NCI-H526 (cell line): ENCODE measurements around the gene MIX23.

Experiments used
- DNase-seq, 2 experiments: peaks; one replicate each; lab custom pipeline; 2025; lab: John Stamatoyannopoulos, UW

Gene MIX23

DNA sequence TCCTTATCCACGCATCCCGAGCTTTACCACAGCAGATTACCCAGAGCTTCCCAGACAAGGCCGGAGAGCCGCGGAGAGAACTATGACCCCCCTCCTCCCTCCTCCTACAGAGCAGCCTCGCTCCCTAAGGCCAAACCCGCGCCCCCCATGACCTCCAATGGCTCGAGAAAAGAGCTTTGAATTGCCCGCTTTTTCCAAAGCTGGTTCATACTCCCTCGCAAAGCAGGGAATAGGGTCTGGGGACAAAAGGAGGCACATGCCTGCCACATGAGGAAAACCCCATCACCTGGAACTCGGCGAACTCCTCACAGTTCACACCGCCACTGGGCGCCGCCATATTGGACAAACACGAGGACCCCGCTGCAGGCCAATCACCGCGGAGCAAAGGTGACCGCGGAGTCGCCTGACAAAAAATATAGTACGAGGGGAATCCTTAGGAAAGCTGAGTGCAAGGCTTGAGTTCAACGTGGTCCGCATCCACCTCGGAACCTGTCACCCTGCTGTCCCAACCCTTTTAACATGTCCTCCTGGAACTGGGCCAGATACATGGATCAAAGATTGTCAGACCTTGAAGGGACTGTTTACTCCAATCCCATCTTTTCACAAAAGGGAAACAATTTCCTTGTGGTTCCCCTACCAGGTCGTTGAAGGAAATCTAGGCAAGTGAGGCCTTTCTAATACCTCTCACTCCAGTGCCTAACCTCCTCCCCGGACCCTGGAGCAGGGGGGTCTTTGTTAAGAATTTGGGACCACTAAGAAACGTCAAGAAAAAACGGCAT is at the start of gene MIX23:
Gene MIX23, minus strand, starts transcription at position 344 of the 779 bp plus-strand sequence. Its CDS starts 7 bp downstream, at position 337.
- DNase-seq, result peak; percentile 87 to 96

DNA sequence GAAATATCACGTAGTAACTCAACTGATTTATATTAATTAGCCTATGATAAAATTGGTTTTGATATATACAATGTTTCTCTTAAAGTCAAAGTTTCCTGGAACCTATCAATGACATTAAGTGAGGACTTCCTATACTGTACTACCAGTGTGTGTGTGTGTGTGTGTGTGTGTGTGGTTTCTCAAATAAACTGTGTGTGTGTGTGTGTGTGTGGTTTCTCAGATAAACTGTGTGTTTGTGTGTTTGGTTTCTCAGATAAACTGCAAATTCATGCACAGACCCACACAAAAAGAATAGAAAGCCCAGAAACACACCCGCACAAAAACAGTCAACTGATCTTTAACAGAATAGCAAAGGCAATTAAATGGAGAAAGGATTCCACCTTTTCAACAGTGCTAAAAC is 47.3 kb upstream of the MIX23 start:
- no peak for DNase-seq

DNA sequence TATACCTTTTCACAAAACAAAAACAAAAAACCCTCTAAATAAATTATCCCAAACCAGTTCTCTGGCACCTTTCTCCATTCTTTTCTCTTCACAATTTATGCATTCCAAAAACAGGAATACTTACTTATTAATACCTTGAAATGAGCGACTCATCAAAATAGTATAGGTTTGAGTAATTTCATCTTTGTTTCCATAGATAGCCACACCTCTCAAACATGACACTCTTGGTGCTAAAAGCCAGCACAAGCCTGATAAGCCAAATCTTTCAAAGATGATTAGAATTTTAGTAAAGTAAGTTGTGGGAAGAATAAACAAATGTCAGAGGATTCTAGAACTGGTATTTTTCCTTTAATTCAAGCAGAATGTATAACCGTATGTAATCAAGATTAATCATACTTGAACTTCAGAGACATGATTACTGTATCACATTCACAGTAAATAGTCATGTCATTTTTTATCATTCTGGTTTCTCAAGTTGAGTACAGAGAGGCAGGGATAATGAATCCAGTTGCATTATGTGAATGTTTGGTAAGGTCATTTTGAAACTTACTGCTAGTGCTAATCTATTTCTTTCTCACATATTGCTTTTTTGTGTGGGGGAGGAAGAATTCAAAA is 44.9 kb upstream of the MIX23 start:
- no peak for DNase-seq

DNA sequence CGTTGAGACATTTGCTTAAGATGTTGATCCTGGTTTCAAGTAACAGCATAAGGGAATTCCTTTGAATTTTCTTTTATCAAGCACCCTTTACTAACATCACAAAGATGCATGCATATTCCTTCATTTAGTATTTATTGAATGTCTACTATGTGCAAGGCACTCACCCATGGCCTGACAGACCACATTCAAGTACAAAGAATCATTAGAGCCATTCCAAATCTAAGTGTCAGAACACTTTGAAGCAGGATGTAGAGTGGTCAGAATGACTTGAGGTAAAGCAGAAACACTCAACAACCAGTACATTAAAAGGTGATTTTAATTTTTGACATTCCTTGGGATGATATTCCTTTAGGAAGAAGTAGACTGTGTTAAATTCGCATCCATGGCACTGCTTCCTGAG is 38.8 kb upstream of the MIX23 start:
- no peak for DNase-seq

DNA sequence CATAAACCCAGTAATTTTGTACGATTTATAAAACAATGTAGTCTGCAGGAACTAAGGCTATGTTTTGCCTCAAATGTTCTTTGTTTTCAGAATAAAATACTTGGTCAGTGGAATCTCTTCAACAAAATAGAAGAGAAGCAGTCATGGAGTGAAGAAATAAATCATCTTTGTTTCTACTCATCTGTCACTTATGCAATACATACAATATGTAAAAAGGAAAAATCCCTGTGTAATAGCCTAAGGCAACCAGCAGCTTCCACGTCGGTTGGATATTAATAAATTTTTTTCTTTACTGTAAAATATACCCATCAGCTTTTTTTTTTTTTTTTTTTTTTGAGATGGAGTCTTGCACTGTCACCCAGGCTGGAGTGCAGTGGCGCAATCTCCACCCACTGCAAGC is 38.1 kb upstream of the MIX23 start:
- no peak for DNase-seq

DNA sequence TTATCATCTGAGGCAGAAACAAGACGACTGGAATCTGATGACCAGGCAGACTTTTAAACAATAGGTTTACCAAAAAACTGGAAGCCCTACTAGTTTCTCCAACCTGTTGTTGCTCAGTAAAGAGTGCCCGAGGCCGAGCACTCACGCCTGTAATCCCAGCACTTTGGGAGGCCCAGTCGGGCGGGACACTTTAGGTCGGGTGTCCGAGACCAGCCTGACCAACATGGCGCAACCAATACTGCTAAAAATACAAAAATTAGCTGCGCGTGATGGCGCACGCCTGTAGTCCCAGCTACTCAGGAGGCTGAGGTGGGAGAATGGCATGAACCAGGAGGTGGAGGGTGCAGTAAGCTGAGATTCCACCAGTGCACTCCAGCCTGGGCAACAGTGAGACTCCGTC is 33.9 kb upstream of the MIX23 start:
- DNase-seq, result no peak

DNA sequence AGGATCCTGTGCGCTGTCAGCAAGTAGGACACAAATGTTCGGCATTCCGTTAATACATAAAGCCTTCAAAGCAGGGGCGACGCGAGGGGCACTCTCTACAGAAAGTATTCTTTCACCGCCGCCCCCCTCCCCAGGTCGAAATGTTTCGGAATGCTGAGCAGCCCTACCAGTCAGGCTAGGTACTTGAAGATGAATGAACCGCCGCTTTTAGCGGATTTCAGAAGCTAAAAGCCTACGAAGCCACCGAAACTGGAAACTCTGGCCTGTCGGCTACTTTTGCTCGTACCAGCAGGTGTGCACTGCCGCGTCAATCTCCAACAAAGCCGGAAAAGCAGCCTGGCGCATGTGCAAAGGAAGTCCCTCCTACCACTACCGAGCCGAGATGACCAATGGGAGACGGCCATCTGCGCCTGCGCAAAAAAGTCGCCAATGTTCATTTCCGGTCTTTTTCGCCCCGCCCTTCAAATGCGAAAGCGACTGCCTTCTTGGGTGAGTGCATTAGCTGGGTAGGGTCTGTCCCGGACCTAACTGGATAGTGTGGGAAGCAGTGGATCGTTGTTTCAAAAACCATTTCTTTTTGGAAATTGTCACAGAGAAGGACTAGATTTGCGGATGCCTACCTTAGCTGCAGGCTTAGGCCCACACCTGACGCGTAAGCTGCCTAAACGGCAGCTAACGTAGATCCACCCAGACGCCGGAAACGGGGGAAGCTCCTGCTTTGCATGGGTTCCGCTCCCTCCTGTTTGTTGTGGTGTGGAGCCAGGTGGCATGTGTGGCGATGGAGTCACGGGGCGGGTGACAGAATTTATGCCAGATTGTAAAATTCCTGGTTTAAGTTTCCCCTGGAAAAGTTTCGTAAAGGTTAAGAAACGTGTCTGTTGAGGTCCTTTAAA is 33.0 kb upstream of the MIX23 start, which contains the start of gene WDR5B:
Gene WDR5B, minus strand, starts transcription at position 301 of the 893 bp plus-strand sequence. CDS start 534 bp downstream, outside the sequence.
- DNase-seq, result no peak

DNA sequence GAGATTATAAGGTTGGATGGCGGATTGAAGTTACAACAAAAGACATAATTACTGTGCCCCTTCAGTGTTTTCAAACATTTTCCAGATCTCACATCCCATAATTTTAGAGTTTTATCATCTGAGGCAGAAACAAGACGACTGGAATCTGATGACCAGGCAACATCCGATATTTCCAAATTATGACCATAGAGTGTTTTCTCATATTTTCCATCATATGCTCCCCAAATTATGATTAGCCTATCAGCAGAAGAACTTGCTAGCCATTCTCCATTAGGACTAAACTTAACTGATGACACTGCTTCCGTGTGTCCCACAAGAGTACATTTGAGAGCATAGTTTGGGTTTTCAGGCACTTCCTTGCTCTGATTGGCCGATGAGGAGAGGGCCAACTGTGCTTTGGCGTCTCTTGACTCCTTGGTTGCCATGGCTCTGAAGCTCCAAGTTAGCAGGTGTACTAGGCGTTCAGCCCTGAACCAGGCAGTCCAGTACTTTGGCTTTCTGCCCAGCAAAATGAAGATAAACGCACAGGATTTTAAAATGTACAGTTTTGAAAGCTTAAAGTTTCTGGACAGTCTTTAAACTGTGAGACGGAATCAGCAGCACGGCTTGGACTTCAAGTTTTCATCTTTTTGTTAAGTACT is 32.2 kb upstream of the MIX23 start:
- no peak for DNase-seq

DNA sequence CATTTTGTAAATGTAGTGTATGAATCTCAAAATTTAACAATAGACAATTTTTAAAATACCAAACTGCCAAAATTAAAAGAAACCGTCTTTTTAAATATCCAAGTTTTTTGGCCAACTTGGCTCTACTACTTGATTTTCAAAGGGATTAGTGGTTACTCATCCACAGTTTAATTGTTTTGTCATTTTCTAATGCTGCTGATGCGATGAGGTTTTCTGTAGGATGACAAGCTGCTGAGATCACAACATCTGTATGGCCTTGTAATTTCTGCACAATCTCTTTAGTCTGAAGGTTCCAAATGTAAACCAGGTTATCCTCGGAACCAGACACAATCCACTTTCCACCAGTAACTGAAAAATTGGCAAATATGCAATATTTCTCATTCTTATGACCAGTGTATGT is 31.4 kb upstream of the MIX23 start:
- no peak for DNase-seq

DNA sequence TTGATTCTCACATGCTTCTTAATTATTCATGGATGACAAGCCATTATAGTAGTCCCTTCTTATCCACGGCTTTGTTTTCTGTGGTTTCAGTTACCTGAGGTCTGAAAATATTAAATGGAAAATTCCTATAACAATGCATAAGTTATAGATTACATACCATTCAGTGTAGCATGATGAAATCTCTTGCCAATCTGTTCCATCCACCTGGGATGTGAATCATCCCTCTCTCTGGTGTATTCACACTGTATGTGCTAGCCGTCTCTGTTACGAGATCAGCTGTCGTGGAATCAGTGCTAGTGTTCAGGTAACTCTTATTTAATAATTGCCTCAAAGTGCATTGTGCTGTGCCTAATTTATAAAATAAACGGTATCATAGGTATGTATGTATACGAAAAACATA is 27.6 kb upstream of the MIX23 start:
- DNase-seq, result no peak

DNA sequence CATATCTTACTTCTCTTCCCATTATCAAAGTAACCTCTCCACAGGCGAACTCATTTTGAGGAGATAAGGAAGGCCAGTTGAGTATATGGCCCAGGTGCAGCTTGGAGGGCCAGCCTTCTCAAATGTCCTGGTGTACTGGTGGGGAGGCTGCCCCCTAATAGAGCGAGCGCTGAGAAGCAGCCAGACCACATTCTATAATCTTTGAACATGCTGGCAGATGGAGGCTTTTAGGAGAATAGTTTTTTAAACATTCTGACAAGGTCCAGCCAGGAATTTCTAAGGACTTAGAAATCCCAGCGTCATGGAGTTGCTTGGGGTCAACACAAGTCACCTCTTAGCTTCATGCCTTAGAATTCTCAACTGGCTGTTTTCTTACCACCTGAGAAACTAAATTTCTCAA is 27.1 kb upstream of the MIX23 start:
- no peak for DNase-seq

DNA sequence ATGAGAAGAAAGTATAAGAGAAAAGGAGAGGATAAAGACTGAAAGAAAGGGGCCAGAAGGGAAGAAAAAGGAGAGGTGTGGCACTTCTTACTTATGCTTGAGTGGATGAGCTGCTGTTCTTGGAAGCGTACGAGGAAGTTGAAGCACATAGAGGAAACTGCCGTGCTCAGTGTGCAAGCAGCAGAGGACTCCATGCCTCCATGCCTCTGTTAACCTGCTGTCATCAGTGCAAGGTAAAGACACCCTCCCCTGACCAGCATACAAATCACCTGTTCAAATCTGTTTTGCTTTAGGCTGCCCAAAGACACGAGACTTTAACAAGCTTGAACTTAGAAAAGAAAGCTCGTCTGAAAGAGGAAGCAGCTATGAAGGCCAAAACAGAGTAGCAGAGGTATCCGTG is 26.4 kb upstream of the MIX23 start:
- DNase-seq, result no peak

DNA sequence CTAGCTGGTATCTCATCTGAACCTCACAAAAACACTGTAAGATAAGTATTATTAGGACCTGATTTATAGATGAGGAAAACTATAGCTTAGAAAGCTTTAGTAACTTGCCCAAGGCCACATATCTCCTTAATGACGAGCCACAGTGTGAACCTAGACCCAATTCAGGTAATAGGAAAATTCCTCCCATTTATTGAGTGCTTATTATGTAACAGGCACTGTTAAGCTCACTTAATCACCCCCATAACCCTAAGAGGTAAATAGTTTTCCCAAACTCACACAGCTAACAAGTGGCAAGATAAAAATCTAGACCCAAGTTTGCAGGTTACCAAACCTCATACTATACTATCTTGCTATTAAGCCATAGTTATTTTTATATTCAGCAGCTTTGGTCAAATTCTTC is 24.9 kb upstream of the MIX23 start:
- no peak for DNase-seq

DNA sequence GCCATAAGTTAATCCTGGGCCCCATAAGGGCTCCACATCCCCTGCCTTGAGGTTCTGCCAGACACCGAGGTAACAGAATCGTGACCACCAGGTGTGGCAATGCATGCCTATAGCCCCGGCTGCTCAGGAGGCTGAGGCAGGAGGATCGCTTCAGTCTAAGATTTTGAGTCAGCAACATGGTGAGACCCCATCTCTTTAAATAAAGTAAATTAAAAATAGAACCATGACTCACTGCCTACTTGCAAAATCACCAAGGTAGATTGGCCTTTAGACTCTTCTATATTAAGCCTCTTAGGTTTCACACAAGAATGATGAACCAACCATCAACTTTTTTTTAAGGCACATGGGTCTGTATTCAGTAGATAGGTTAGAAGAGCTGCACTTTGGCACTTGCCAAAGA is 23.2 kb upstream of the MIX23 start:
- DNase-seq, result no peak

DNA sequence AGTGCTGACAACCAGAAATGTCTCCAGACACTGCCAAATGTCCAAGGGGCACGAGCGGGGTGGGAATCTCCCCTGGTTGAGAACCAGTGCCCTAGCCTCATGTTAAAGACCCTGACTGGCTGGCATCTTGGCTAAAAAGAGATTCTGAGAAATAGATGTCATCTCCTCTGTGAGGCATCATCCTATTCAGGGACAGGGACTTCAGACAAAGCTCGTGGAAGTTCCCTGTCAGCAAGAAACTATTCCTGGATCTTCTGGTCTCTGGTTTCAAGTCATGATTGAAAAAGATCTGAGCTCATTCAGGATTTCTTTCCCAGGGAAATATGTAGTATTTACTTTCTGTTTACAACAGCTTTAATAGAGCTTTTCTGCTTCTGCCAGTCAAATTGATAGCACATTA is 22.0 kb upstream of the MIX23 start:
- no peak for DNase-seq

DNA sequence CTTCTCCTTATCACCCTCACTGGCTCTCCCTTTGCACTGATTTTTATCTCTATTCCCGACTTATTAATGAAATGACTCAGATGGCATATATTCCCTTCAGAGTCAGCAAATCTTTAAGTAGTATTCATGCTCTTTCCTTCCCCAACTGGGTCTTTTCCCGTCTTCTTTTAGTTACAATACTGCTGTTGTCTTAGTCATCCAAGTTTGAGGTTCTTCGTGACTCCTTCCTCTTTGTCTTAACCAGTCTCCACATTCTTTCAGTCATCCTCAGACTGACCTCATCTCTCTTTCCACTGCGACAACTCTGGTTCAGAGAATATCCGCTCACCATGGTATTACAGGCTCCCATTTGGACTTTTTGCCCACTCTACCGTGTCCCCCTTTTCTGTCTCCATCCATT is 20.5 kb upstream of the MIX23 start:
- DNase-seq, result no peak

DNA sequence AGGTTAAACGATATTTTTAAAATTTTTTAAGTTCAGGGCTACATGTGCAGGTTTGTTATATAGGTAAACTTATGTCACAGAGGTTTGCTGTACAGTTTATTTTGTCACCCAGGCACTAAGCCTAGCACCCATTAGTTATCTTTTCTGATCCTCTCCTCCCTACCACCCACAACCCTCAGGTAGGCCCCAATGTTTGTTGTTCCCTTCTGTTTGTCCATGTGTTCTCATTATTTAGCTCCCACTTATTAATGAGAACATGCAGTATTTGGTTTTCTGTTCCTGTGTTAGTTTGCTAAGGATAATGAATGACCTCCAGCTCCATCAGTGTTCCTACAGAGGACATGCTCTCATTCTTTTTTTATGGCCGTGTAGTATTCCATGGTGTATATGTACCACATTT is 15.9 kb upstream of the MIX23 start:
- no peak for DNase-seq

DNA sequence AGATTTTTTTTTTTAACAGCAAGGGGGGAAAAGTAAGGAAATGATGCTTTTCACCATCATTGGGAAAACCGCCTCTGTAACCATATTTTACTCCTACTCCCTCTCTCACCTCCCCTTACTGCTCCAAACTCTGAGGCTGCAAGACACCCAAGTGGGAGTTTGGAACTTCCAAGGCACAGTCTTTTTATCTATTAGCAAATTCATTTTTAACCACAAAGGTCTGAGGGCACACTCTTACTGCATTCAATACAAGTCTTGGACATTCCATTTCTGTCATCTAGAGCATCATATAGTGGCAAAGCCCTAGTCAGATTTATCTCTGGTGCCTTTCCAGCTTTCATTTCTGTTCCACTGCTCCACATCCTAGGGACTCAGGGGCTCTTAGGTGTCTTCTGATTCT is 14.2 kb upstream of the MIX23 start:
- DNase-seq, result no peak

DNA sequence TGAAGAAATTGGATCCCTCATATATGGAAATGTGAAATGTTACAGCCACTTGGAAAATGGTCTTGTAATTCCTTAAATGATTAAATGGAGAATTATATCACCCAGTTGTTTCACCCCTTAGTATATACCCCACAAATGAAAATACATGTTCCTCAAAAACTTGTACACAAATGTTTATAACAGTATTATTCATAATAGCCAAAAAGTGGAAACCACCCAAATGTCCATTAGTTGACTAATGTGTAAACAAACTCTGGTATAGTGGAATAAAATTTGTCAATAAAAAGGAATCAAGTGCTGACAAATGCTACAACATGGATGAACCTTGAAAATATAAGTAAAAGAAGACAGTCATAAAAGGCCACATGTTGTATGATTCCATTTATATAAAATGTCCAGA is 13.5 kb upstream of the MIX23 start:
- DNase-seq, result no peak

DNA sequence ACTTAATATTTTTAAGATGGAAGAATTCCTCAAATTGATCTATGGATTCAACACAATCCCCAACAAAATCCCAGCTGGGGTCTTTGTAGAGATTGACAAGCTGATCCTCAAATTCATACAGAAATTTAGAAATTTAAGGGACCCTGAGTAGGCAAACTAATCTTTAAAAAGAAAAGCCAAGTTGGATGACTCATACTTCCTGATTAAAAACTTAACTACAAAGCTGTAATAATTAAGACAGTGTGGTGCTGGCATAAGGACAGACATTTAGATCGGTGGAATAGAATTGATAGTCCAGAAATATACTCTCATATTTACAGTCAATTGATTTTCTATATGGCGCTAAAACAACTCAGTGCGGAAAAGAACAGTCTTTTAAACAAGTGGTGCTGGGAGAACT is 12.6 kb upstream of the MIX23 start:
- no peak for DNase-seq

DNA sequence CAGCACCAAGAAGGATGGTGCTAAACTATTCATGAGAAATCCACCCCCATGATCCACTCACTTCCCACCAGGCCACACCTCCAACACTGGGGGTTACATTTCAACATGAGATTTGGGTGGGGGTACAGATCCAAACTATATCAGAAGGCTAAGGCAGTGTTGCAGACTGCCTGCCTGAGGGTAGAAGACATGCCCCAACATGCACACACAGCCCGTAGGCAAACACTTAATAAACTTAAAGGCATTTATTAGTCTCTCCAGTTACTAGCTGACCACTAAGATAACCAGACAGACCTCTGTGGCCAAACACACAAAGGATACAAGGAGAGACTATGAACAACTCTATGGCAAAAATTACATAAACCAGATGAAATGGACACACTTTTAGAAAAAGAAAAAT is 11.1 kb upstream of the MIX23 start:
- DNase-seq, result no peak
